ENCODE measurements around the gene NLRP7.
A peak's percentile ranks its signal among the peaks of the same experiment; 100 is the strongest.
"Not testable (repeated sequence)": the region's sequence is repeated elsewhere in the genome, so short reads cannot be mapped to it uniquely, and the experiment has no call there.

The NLRP7 gene

DNA sequence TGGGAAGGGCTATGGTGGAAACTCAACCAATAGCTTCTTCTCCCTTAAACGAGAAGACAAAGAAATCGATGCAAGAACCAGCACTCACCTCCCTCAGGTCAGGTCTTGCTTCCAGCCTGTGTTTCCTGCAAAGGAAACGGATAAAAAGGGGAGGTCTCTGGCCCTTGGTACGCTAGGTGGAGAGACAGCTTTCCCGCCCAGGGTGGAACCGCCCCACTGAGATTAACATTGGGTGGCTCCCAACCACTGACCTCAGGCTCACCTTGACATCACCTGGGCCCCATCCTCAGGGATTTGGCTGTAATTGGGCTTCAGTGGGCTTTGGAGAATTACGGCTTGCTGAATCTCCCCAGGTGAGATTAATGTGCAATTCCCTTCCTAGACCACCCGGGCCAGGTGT, at the start of gene NLRP7:
TSS of gene NLRP7 (minus strand) at position 150 of the 400 bp plus-strand sequence.
- no peak for DNase-seq (ENCODE audit: low spot score)
- Mint-ChIP-seq H3K27me3 (ENCODE audit: low read depth) (peaks cover 4% of the 10 kb centered on the region), H3K4me1 (ENCODE audit: low read depth) (no peaks in the 10 kb centered on the region), H3K4me3 (no peak within 1 kb of the TSS), H3K9me3 (no peaks in the 10 kb centered on the region), H3K27ac (no peak within 1 kb of the TSS), H3K36me3 (ENCODE audit: low read depth) (no peaks in the 10 kb centered on the region)

DNA sequence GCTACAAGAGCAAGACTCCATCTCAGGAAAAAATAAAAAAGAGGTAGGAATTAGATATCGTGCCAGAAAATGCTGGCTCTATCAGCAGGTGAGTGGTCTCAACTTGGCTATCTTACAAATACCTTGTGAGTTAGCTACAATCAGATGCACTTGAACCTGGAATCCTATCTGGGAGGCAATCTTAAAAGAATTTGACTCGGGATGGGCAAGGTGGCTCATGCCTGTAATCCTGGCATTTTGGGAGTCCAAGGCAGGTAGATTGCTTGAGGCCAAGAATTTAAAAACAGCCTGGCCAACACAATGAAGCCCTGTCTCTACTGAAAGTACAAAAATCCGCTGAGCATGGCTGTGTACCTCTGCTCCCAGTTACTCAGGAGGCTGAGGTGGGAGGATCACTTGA, 48.2 kb upstream of the NLRP7 start:
- H3K4me3 Mint-ChIP-seq = no peak overlapping the region
- H3K27me3 Mint-ChIP-seq (ENCODE audit: low read depth) = no peaks in the 10 kb centered on the region
- no peak overlapping the region for H3K27ac Mint-ChIP-seq
- peaks cover 4% of the 10 kb centered on the region for H3K36me3 Mint-ChIP-seq (ENCODE audit: low read depth)
- H3K4me1 Mint-ChIP-seq (ENCODE audit: low read depth) = no peaks in the 10 kb centered on the region
- DNase-seq (ENCODE audit: low spot score) = no peak
- no peaks in the 10 kb centered on the region for H3K9me3 Mint-ChIP-seq

DNA sequence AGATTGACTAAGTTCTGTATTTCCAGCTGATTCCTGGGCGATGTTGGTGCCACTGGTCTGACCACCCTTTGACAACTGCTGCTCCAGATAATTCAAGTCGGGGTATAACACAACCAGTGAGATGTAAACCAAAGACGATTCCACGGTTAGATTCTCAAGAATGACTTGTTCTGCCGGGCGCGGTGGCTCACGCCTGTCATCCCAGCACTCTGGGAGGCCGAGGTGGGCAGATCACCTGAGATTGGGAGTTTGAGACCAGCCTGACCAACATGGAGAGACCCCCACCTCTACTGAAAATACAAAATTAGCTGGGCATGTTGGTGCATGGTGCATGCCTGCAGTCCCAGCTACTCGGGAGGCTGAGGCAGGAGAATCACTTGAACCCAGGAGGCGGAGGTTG, 42.2 kb upstream of the NLRP7 start:
- H3K4me3 Mint-ChIP-seq; H3K9me3 Mint-ChIP-seq; H3K27me3 Mint-ChIP-seq (ENCODE audit: low read depth); H3K27ac Mint-ChIP-seq; H3K4me1 Mint-ChIP-seq (ENCODE audit: low read depth); DNase-seq (ENCODE audit: low spot score); H3K36me3 Mint-ChIP-seq (ENCODE audit: low read depth): not testable (repeated sequence)

DNA sequence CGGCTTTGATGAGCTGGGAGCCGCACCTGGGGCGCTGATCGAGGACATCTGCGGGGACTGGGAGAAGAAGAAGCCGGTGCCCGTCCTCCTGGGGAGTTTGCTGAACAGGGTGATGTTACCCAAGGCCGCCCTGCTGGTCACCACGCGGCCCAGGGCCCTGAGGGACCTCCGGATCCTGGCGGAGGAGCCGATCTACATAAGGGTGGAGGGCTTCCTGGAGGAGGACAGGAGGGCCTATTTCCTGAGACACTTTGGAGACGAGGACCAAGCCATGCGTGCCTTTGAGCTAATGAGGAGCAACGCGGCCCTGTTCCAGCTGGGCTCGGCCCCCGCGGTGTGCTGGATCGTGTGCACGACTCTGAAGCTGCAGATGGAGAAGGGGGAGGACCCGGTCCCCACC, 35.2 kb upstream of the NLRP7 start:
- H3K36me3 Mint-ChIP-seq (ENCODE audit: low read depth); H3K9me3 Mint-ChIP-seq; H3K27ac Mint-ChIP-seq; H3K27me3 Mint-ChIP-seq (ENCODE audit: low read depth); H3K4me1 Mint-ChIP-seq (ENCODE audit: low read depth); H3K4me3 Mint-ChIP-seq; DNase-seq (ENCODE audit: low spot score): not testable (repeated sequence)

DNA sequence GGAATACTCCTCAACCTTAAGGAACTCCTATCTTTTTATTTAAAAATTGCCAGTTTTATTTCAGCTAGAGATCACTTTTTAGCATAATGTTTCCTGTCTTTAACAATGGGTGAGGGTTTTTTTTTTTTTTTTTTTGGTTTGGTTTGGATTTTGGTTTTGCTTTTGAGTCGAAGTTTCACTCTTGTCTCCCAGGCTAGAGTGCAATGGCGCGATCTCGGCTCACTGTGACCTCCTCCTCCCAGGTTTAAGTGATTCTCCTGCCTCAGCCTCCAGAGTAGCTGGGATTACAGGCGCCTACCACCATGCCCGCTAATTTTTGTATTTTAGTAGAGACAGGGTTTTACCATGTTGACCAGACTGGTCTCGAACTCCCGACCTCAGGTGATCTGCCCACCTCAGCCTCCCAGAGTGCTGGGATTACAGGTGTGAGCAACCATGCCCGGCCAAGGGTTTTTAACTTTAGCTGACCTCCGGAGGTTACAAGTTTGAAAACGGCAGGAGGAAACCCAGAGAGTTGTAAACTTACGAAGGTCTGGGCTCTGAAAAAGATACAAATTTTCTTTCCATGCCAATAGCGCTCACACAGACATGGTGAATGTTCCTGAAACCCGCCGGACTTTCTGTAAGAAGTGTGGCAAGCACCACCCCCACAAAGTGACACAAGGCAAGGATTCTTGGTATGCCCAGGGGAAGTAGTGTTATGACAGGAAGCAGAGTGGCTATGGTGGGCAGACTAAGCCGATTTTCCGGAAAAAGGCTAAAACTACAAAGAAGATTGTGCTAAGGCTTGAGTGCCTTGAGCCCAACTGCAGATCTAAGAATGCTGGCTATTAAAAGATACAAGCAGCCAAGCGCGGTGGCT, 26.1 kb upstream of the NLRP7 start:
- H3K4me3 Mint-ChIP-seq = peak overlapping the region; percentile 24
- H3K27me3 Mint-ChIP-seq (ENCODE audit: low read depth); DNase-seq (ENCODE audit: low spot score); H3K36me3 Mint-ChIP-seq (ENCODE audit: low read depth); H3K27ac Mint-ChIP-seq; H3K9me3 Mint-ChIP-seq: not testable (repeated sequence)
- H3K4me1 Mint-ChIP-seq (ENCODE audit: low read depth) = peaks cover 12% of the 10 kb centered on the region

DNA sequence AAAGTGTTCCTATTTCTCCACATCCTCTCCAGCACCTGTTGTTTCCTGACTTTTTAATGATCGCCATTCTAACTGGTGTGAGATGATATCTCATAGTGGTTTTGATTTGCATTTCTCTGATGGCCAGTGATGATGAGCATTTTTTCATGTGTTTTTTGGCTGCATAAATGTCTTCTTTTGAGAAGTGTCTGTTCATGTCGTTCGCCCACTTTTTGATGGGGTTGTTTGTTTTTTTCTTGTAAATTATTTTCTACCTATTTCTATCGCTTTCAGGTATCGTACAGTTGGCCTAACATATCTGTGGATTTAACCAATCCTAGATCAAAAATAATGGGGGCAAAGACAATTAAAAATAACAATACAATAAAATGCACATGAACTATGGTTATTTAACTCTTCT, 24.1 kb upstream of the NLRP7 start:
- H3K4me3 Mint-ChIP-seq; DNase-seq (ENCODE audit: low spot score); H3K27me3 Mint-ChIP-seq (ENCODE audit: low read depth); H3K9me3 Mint-ChIP-seq; H3K36me3 Mint-ChIP-seq (ENCODE audit: low read depth); H3K27ac Mint-ChIP-seq: not testable (repeated sequence)
- H3K4me1 Mint-ChIP-seq (ENCODE audit: low read depth) = peaks cover 12% of the 10 kb centered on the region

DNA sequence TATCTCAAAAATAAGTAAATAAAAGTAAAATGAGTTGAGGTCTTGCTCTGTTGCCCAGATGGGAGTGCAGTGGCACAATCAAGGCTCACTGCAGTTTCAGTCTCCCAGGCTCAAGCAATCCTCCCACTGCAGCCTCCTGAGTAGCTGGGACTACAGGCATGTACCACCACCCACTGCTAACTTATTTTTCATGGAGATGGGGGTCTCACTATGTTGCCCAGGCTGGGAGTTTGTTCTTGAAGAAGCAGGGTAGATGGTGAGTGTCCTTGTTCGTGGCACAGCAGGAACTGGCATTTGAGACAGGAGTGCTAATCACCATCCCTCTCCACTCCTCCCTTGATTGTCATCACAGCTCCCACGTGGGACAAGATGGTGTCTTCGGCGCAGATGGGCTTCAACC, 22.3 kb upstream of the NLRP7 start:
- H3K4me1 Mint-ChIP-seq (ENCODE audit: low read depth) = peaks cover 12% of the 10 kb centered on the region
- H3K36me3 Mint-ChIP-seq (ENCODE audit: low read depth) = peaks cover 6% of the 10 kb centered on the region

DNA sequence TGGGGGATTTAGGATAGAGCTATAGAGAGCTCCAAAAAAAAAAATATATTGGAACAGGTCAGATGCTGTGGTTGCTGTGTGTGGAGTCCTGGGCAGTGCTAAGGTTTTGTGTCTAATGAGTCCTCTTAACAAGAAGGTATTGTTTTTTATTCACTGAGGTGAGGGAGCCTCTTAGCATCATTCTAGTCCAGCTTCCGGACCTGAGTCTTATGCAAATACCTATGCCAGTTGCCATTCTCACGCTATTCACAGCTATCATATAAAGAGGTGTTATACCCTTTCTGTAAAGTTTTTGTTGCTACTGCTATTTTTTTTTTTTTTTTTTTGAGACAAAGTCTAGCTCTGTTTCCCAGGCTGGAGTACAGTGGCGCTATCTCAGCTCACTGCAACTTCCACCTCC, 20.3 kb upstream of the NLRP7 start:
- H3K9me3 Mint-ChIP-seq = no peaks in the 10 kb centered on the region

More for the DNA sequence above, 22.3 kb upstream of the NLRP7 start:
- Mint-ChIP-seq H3K27ac (no peak overlapping the region), H3K9me3 (no peaks in the 10 kb centered on the region), H3K27me3 (ENCODE audit: low read depth) (no peaks in the 10 kb centered on the region), H3K4me3 (no peak overlapping the region)
- DNase-seq (ENCODE audit: low spot score) = no peak

DNA sequence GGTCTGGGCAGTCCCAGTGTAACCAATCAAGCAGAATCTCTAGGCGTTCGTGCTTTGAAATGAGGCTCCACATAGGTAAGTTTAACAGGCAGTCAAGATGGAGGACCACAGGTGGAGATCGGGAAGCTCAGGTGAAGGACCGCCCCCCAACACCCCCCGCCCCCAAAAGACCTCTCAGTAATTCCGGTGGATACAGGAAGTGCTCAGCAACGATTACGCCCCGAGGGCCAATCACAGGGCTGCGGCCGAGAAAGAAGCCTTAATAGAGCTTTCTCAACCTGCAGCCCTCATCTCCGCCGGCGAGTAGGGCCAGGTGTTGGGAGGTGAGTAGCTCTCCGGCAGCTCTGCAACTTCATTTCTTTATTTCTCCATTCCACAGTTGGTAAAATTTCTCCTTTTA, 17.7 kb upstream of the NLRP7 start:
- not testable (repeated sequence) for H3K27me3 Mint-ChIP-seq (ENCODE audit: low read depth); H3K4me3 Mint-ChIP-seq; H3K4me1 Mint-ChIP-seq (ENCODE audit: low read depth); DNase-seq (ENCODE audit: low spot score); H3K27ac Mint-ChIP-seq; H3K36me3 Mint-ChIP-seq (ENCODE audit: low read depth); H3K9me3 Mint-ChIP-seq

More for the DNA sequence above, 20.3 kb upstream of the NLRP7 start:
- peaks cover 6% of the 10 kb centered on the region for H3K36me3 Mint-ChIP-seq (ENCODE audit: low read depth)
- DNase-seq (ENCODE audit: low spot score) = no peak
- H3K27ac Mint-ChIP-seq = no peak overlapping the region
- no peaks in the 10 kb centered on the region for H3K27me3 Mint-ChIP-seq (ENCODE audit: low read depth)
- H3K4me3 Mint-ChIP-seq = peak overlapping the region; percentile 4
- H3K4me1 Mint-ChIP-seq (ENCODE audit: low read depth) = no peaks in the 10 kb centered on the region

DNA sequence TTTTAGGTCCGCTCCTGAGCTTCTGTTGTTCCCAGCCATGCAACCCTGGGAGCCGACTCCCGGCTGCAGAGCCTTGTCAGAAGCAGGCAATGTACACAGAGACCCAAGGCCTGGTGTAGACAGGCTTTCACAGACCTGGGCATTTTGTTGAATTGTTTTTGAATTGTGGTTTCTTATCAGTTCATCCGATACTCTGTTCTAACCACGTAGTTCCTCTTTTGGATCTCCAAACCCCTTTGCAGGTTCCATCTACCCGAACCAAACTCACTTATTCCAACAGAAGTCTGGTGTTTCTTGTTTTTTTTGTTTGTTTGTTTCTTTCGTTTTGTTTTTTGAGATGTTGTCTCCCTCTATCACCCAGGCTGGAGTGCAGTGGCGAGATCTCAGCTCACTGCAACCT, 12.5 kb upstream of the NLRP7 start:
- Mint-ChIP-seq H3K36me3 (ENCODE audit: low read depth) (no peaks in the 10 kb centered on the region), H3K27me3 (ENCODE audit: low read depth) (peaks cover 7% of the 10 kb centered on the region), H3K4me1 (ENCODE audit: low read depth) (peaks cover 11% of the 10 kb centered on the region), H3K27ac (peak overlapping the region; percentile 43), H3K9me3 (no peaks in the 10 kb centered on the region), H3K4me3 (peak overlapping the region; percentile 63)
- DNase-seq (ENCODE audit: low spot score) = no peak

DNA sequence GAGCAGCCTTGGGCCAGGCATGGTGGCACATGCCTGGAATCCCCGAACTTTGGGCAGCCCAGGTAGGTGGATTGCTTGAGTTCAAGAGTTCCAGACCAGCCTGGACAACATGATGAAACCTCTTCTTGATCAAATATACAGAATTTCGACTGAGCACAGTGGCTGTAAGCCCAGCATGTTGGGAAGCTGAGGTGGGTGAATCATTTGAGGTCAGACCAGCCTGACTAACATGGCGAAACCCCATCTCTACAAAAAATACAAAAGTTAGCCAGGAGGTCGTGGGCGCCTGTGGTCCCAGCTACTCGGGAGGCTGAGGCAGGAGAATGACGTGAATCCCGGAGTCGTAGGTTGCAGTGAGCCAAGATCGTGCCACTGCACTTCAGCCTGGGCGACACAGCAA, 8.0 kb upstream of the NLRP7 start:
- no peaks in the 10 kb centered on the region for H3K9me3 Mint-ChIP-seq
- no peak for DNase-seq (ENCODE audit: low spot score)
- peaks cover 7% of the 10 kb centered on the region for H3K27me3 Mint-ChIP-seq (ENCODE audit: low read depth)
- H3K27ac Mint-ChIP-seq = no peak overlapping the region
- peaks cover 11% of the 10 kb centered on the region for H3K4me1 Mint-ChIP-seq (ENCODE audit: low read depth)
- no peak overlapping the region for H3K4me3 Mint-ChIP-seq
- no peaks in the 10 kb centered on the region for H3K36me3 Mint-ChIP-seq (ENCODE audit: low read depth)

DNA sequence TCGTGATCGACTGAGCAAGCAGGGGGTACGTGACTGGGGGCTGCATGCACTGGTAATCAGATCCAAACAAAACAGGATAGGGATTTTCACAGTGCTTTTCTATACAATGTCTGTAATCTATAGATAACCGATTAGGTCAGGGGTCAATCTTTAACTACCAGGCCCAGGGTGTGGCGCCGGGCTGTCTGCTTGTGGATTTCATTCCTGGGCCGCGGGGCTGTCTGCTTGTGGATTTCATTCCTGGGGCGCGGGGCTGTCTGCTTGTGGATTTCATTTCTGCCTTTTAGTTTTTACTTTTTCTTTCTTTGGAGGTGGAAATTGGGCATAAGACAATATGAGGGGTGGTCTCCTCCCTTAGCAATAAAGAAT, 6.0 kb upstream of the NLRP7 start:
- H3K9me3 Mint-ChIP-seq; H3K36me3 Mint-ChIP-seq (ENCODE audit: low read depth); H3K4me3 Mint-ChIP-seq; H3K4me1 Mint-ChIP-seq (ENCODE audit: low read depth); DNase-seq (ENCODE audit: low spot score); H3K27me3 Mint-ChIP-seq (ENCODE audit: low read depth); H3K27ac Mint-ChIP-seq: not testable (repeated sequence)

DNA sequence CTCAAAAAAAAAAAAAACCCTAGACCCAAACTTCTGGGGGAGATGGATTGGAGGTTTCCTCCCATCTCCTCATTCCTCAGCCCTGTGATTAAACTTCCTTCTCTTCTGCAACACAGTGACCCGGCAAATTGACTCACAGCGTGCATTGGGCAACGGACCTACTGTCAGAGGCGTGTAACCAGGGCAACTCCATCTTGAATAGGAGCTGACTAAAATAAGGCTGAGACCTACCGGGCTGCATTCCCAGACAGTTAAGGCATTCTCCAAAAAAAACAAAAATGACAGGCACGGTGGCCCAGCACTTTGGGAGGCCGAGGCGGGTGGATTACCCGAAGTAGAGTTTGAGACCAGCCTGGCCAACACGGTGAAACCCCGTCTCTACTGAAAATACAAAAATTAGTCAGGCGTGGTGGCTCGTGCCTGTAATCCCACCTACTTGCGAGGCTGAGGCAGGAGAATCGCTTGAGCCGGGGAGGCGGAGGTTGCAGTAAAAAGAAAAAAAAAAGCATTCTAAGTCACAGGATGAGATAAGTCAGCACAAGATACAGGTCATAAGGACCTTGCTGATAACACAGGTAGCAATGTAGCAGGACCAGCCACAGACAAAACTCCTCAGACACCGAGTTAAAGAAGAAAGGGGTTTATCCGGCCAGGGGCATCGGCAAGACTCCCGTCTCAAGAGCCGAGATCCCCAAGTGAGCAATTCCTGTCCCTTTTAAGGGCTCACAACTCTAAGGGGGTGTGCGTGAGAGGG, 5.4 kb upstream of the NLRP7 start:
- H3K27ac Mint-ChIP-seq = no peak overlapping the region
- DNase-seq (ENCODE audit: low spot score) = no peak
- H3K4me1 Mint-ChIP-seq (ENCODE audit: low read depth) = no peaks in the 10 kb centered on the region
- H3K4me3 Mint-ChIP-seq = no peak overlapping the region
- no peaks in the 10 kb centered on the region for H3K36me3 Mint-ChIP-seq (ENCODE audit: low read depth)
- peaks cover 6% of the 10 kb centered on the region for H3K27me3 Mint-ChIP-seq (ENCODE audit: low read depth)
- no peaks in the 10 kb centered on the region for H3K9me3 Mint-ChIP-seq

DNA sequence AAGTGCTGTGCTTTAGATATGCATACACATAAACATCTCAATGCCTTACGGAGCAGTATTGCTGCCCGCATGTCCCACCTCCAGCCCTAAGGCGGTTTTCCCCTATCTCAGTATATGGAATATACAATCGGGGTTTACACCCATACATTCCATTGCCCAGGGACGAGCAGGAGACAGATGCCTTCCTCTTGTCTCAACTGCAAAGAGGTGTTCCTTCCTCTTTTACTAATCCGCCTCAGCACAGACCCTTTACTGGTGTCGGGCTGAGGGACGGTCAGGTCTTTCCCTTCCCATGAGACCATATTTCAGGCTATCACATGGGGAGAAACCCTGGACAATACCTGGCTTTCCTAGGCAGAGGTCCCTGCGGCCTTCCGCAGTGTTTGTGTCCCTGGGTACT, 3.2 kb upstream of the NLRP7 start:
- DNase-seq (ENCODE audit: low spot score); H3K4me1 Mint-ChIP-seq (ENCODE audit: low read depth); H3K27ac Mint-ChIP-seq; H3K9me3 Mint-ChIP-seq; H3K4me3 Mint-ChIP-seq; H3K36me3 Mint-ChIP-seq (ENCODE audit: low read depth); H3K27me3 Mint-ChIP-seq (ENCODE audit: low read depth): not testable (repeated sequence)

Data from T-helper 2 cell treated with Interferon-gamma antibody and Interleukin-4, amounts not matched to agents 5 μg/mL and 100 μg/mL, for 36 hours (primary cell).